Fibroblast of lung (primary cell): ENCODE data around the gene NET1.

Experiments used
- EZH2 ChIP-seq: IDR thresholded peaks from 2 replicates; pipeline ENCODE4 v1.5.1; 2012; ENCODE audit warnings: low read length, control low read depth, mild to moderate bottlenecking; ENCODE audit errors: missing control alignments
- TF ChIP-seq, protein P1 (sequence below), 2 donors: IDR thresholded peaks in 1 of 2; conservative IDR thresholded peaks in 1 of 2; 1 replicate in 1 of 2; 2 replicates in 1 of 2; pipeline ENCODE4 v1.5.1; 2011 to 2012; ENCODE audit warnings: low read length in 2 of 2, control low read depth in 1 of 2, inconsistent platforms in 1 of 2, low read depth in 1 of 2, mild to moderate bottlenecking in 1 of 2

DNA sequence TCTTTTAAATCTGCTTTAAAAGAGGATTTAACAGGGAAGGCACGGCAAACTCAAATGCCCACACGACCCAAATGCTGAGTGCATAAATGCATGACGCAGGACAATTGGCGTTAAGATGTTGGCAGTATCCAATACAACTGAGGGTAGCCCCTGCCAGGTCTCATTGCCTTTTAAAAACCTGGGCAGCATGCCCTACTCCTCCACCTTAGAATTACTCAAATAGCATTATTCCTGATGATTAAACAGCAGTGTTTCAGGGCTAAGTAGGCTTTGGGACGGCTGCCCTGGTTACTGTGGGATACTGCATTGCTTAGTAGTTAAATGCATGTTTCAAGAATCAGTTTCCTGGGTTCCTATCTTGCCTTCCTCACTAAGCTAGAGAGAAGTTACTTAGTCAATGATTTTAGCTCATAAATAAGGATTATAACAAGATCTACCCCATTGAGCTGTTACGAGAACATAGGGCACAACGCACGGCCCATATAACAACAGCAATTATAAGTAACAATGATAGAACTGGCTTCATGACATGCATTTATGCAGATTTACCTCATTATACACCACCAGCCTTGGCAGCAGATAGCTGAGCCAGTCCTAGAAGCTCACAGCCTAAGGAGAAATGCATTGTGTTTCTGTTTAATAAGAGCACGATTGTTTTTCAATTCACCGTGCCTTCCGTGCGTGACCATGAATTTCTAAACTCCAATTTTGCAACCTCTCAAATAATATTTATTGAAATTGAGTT is 15.6 kb upstream of the NET1 start:
- TF ChIP-seq, protein P1, sequence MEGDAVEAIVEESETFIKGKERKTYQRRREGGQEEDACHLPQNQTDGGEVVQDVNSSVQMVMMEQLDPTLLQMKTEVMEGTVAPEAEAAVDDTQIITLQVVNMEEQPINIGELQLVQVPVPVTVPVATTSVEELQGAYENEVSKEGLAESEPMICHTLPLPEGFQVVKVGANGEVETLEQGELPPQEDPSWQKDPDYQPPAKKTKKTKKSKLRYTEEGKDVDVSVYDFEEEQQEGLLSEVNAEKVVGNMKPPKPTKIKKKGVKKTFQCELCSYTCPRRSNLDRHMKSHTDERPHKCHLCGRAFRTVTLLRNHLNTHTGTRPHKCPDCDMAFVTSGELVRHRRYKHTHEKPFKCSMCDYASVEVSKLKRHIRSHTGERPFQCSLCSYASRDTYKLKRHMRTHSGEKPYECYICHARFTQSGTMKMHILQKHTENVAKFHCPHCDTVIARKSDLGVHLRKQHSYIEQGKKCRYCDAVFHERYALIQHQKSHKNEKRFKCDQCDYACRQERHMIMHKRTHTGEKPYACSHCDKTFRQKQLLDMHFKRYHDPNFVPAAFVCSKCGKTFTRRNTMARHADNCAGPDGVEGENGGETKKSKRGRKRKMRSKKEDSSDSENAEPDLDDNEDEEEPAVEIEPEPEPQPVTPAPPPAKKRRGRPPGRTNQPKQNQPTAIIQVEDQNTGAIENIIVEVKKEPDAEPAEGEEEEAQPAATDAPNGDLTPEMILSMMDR (conservative IDR thresholded peaks at IDR 0.05 in 1 of 2, IDR thresholded peaks at IDR 0.05 in 1 of 2; ENCODE audit: low read depth in 1 of 2, low read length in 2 of 2): no peak
- no peak for TF ChIP-seq EZH2
